GM23338 (cell line): Measurements from ENCODE around the gene ADSS1. TPM values are rescaled to one million over a fixed set of nuclear protein-coding genes. Genes with fewer than 3 reads are reported as not detected.

Experiments used
- ATAC-seq: fragments of 200-7000 bp; cut with Tn5 transposase; 3 replicates; pipeline ENCODE4 v1.9.1; 2020
- DNase-seq: peaks from one replicate; pipeline ENCODE4 v3.0.0-alpha.2; 2015; ENCODE audit warnings: low spot score
- H2AFZ ChIP-seq: fragments of 200-600 bp; sonication (generic); 2 replicates; pipeline ENCODE4 v1.8.0; 2016; ENCODE audit warnings: antibody characterized with exemption, mild to moderate bottlenecking, moderate library complexity
- H3F3A ChIP-seq: fragments of 200-600 bp; sonication (generic); replicated peaks from 2 replicates; pipeline ENCODE4 v1.8.0; 2017; ENCODE audit warnings: antibody characterized with exemption, mixed run types, low read depth
- H3K27ac ChIP-seq: fragments of 200-600 bp; sonication (generic); 2 replicates; pipeline ENCODE4 v1.6.1; 2016; ENCODE audit warnings: low read depth
- H3K27me3 ChIP-seq: fragments of 200-600 bp; sonication (generic); 2 replicates; pipeline ENCODE4 v1.8.0; 2016; ENCODE audit warnings: mild to moderate bottlenecking, mixed run types, moderate library complexity; ENCODE audit not compliant: insufficient read depth
- H3K36me3 ChIP-seq: fragments of 200-600 bp; sonication (generic); 2 replicates; pipeline ENCODE4 v1.8.0; 2016; ENCODE audit warnings: mild to moderate bottlenecking; ENCODE audit not compliant: insufficient read depth
- H3K4me1 ChIP-seq: fragments of 200-600 bp; sonication (generic); 2 replicates; pipeline ENCODE4 v1.8.0; 2016; ENCODE audit warnings: mild to moderate bottlenecking, moderate library complexity; ENCODE audit not compliant: insufficient read depth
- H3K4me2 ChIP-seq: fragments of 200-600 bp; sonication (generic); 2 replicates; pipeline ENCODE4 v1.7.1; 2017; ENCODE audit warnings: mixed run types
- H3K4me3 ChIP-seq: fragments of 200-600 bp; sonication (generic); 2 replicates; pipeline ENCODE4 v1.6.1; 2016; ENCODE audit warnings: mixed run types
- H3K79me2 ChIP-seq: fragments of 200-600 bp; sonication (generic); replicated peaks from 2 replicates; pipeline ENCODE4 v1.8.0; 2017; ENCODE audit warnings: mild to moderate bottlenecking; ENCODE audit not compliant: insufficient read depth
- H3K9me2 ChIP-seq: fragments of 200-600 bp; sonication (generic); 2 replicates; pipeline ENCODE4 v1.8.0; 2017; ENCODE audit not compliant: insufficient read depth
- H4K20me1 ChIP-seq: fragments of 200-600 bp; sonication (generic); replicated peaks from 2 replicates; pipeline ENCODE4 v1.8.0; 2017; ENCODE audit warnings: mild to moderate bottlenecking; ENCODE audit not compliant: insufficient read depth
- H3K27ac Mint-ChIP-seq: 2 replicates; pipeline ENCODE4 v1.8.0; 2020; ENCODE audit warnings: inconsistent platforms, mild to moderate bottlenecking, moderate library complexity, mixed read lengths
- H3K27me3 Mint-ChIP-seq: 3 replicates; pipeline ENCODE4 v1.8.0; 2022; ENCODE audit warnings: low read depth, mild to moderate bottlenecking, moderate library complexity, mixed read lengths, inconsistent platforms; ENCODE audit not compliant: insufficient read depth, poor library complexity
- H3K36me3 Mint-ChIP-seq: 3 replicates; pipeline ENCODE4 v1.8.0; 2021; ENCODE audit warnings: low read depth, mild to moderate bottlenecking, inconsistent platforms, moderate library complexity, mixed read lengths
- H3K4me1 Mint-ChIP-seq: 3 replicates; pipeline ENCODE4 v1.8.0; 2020; ENCODE audit warnings: mild to moderate bottlenecking, inconsistent platforms, mixed read lengths
- H3K4me3 Mint-ChIP-seq: 3 replicates; pipeline ENCODE4 v1.8.0; 2021; ENCODE audit warnings: moderate library complexity, mild to moderate bottlenecking, inconsistent platforms, mixed read lengths
- H3K9me3 Mint-ChIP-seq: 3 replicates; pipeline ENCODE4 v1.8.0; 2020; ENCODE audit warnings: moderate library complexity, mild to moderate bottlenecking, inconsistent platforms, mixed read lengths
- EZH2 ChIP-seq: fragments of 200-600 bp; sonication (generic); IDR thresholded peaks from one replicate; pipeline ENCODE4 v1.8.0; 2017; ENCODE audit warnings: antibody characterized with exemption, mild to moderate bottlenecking, low read depth; ENCODE audit not compliant: unreplicated experiment
- EZH2phosphoT487 ChIP-seq: fragments of 200-600 bp; sonication (generic); IDR thresholded peaks from one replicate; pipeline ENCODE4 v1.8.1; 2018; ENCODE audit warnings: antibody characterized with exemption; ENCODE audit not compliant: unreplicated experiment
- JUNB ChIP-seq: IDR thresholded peaks from one replicate; pipeline ENCODE4 v1.6.1; 2016; ENCODE audit warnings: antibody characterized with exemption; ENCODE audit not compliant: unreplicated experiment
- POLR2AphosphoS5 ChIP-seq: IDR thresholded peaks from 2 replicates; pipeline ENCODE4 v1.6.1; 2016; ENCODE audit warnings: antibody characterized with exemption, low read depth
- ZNF114 ChIP-seq: fragments of 250-450 bp; sonication (Bioruptor Pico); IDR thresholded peaks from 2 replicates; pipeline ENCODE4 v1.5.0; 2020; ENCODE audit warnings: mild to moderate bottlenecking, moderate library complexity
- polyA plus RNA-seq: library from polyadenylated mRNA; unstranded; fragments of >200 nt; fragmentation: Nextera tagmentation; extraction: Ambion mirVana; gene quantifications from 2 replicates; pipeline ENCODE4 v1.2.1, GENCODE V29; 2016
- total RNA-seq: library from RNA; depleted of rRNA; stranded (reverse); fragments of >200 nt; shearing (Covaris generic); gene quantifications from 2 replicates; pipeline ENCODE4 v1.2.3, GENCODE V29; 2014
- TF ChIP-seq, protein P1 (sequence below), 2 experiments: fragments of 200-600 bp in 1 of 2; sonication (generic) in 1 of 2; conservative IDR thresholded peaks; 2 replicates each; pipeline versions ENCODE4 v1.5.1 to v1.6.1; 2016 to 2017; ENCODE audit warnings: antibody characterized with exemption in 2 of 2, low read depth in 2 of 2, mild to moderate bottlenecking in 2 of 2, moderate library complexity in 1 of 2
- TF ChIP-seq, protein P2 (sequence below): fragments of 250-450 bp; sonication (Bioruptor Pico); IDR thresholded peaks from 2 replicates; pipeline ENCODE4 v1.5.0; 2020; ENCODE audit warnings: mild to moderate bottlenecking, moderate library complexity
- TF ChIP-seq, protein P3 (sequence below): IDR thresholded peaks from one replicate; pipeline ENCODE4 v1.6.1; 2018; ENCODE audit warnings: antibody characterized with exemption; ENCODE audit not compliant: unreplicated experiment

Gene ADSS1
- total and polyA plus RNA-seq, 2 experiments from 2014 or later: 9.5 to 11.6 TPM

DNA sequence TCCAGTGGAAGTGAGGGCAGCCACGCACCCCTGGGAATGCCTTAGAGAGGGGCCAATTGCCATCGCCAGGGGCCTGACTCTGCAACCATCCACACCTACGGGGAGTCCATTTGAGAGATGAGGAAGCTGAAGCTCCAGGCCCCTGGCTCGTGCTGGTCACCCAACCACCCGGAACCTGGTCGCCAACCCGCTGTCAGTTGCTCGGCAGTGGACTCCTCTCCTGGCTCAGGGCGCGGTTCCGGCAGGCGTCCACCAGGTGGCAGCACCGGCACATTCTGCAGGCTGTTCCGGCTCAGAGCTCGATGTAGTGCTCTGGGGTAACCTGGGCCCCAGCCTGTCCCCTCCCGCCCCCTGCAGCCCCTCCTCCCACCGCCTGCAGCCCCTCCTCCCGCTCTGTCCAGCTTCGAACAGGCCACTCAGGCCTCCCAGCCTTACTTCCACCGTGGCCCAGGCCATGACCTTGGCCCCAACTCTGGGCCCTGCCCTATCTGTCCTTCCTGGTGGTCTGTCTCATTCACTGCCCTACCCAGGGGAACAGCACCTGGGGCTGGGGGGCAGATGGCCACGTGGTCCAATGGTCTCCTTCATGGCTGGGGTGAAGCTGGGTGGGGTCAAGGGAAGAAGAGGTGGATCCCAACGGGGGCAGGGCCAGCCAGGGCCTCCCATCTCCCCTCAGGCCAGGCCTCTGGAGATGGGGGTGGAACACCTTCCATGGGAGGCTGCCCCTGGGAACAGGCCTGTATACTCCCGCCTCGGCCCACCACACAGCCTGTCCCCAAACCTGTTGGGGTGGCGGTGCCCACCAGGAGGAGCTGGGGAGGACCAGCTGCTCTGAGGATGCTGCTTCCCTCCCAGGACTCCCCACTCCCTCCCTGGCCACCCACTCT lies 44.7 kb downstream of the ADSS1 start:
- Histone ChIP-seq H3K36me3 (0 out of 2 replicates have a peak, but pooled peaks cover 5% of the 10 kb centered on the region), H3K4me1 (peaks cover 11% of the 10 kb centered on the region), H3F3A (peaks cover 9% of the 10 kb centered on the region; the same call in 1 of the 2 replicates), H3K27me3 (no peaks in the 10 kb centered on the region), H2AFZ (no peak overlapping the region), H3K4me2 (peak overlapping the region; percentile 72), H3K27ac (no peak overlapping the region), H3K4me3 (peak overlapping the region; percentile 41; the same call in 1 of the 2 replicates), H3K79me2 (no peaks in the 10 kb centered on the region), H4K20me1 (no peaks in the 10 kb centered on the region), H3K9me2 (no peaks in the 10 kb centered on the region; the same call in 1 of the 2 replicates)
- Mint-ChIP-seq H3K4me1 (peaks cover 17% of the 10 kb centered on the region), H3K4me3 (peak overlapping the region; percentile 43; the same call in 2 of the 3 replicates), H3K9me3 (peaks cover 12% of the 10 kb centered on the region), H3K36me3 (peaks cover 51% of the 10 kb centered on the region), H3K27me3 (peaks cover 3% of the 10 kb centered on the region), H3K27ac (peak overlapping the region; percentile 90)
- TF ChIP-seq ZNF114 (no peak), POLR2AphosphoS5 (peak; percentile 55), EZH2 (no peak), EZH2phosphoT487 (no peak), JUNB (no peak)
- TF ChIP-seq, protein P1, sequence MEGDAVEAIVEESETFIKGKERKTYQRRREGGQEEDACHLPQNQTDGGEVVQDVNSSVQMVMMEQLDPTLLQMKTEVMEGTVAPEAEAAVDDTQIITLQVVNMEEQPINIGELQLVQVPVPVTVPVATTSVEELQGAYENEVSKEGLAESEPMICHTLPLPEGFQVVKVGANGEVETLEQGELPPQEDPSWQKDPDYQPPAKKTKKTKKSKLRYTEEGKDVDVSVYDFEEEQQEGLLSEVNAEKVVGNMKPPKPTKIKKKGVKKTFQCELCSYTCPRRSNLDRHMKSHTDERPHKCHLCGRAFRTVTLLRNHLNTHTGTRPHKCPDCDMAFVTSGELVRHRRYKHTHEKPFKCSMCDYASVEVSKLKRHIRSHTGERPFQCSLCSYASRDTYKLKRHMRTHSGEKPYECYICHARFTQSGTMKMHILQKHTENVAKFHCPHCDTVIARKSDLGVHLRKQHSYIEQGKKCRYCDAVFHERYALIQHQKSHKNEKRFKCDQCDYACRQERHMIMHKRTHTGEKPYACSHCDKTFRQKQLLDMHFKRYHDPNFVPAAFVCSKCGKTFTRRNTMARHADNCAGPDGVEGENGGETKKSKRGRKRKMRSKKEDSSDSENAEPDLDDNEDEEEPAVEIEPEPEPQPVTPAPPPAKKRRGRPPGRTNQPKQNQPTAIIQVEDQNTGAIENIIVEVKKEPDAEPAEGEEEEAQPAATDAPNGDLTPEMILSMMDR (conservative IDR thresholded peaks at IDR 0.05; ENCODE audit: low read depth in 2 of 2): peak; percentile 56 to 94
- TF ChIP-seq, protein P2, sequence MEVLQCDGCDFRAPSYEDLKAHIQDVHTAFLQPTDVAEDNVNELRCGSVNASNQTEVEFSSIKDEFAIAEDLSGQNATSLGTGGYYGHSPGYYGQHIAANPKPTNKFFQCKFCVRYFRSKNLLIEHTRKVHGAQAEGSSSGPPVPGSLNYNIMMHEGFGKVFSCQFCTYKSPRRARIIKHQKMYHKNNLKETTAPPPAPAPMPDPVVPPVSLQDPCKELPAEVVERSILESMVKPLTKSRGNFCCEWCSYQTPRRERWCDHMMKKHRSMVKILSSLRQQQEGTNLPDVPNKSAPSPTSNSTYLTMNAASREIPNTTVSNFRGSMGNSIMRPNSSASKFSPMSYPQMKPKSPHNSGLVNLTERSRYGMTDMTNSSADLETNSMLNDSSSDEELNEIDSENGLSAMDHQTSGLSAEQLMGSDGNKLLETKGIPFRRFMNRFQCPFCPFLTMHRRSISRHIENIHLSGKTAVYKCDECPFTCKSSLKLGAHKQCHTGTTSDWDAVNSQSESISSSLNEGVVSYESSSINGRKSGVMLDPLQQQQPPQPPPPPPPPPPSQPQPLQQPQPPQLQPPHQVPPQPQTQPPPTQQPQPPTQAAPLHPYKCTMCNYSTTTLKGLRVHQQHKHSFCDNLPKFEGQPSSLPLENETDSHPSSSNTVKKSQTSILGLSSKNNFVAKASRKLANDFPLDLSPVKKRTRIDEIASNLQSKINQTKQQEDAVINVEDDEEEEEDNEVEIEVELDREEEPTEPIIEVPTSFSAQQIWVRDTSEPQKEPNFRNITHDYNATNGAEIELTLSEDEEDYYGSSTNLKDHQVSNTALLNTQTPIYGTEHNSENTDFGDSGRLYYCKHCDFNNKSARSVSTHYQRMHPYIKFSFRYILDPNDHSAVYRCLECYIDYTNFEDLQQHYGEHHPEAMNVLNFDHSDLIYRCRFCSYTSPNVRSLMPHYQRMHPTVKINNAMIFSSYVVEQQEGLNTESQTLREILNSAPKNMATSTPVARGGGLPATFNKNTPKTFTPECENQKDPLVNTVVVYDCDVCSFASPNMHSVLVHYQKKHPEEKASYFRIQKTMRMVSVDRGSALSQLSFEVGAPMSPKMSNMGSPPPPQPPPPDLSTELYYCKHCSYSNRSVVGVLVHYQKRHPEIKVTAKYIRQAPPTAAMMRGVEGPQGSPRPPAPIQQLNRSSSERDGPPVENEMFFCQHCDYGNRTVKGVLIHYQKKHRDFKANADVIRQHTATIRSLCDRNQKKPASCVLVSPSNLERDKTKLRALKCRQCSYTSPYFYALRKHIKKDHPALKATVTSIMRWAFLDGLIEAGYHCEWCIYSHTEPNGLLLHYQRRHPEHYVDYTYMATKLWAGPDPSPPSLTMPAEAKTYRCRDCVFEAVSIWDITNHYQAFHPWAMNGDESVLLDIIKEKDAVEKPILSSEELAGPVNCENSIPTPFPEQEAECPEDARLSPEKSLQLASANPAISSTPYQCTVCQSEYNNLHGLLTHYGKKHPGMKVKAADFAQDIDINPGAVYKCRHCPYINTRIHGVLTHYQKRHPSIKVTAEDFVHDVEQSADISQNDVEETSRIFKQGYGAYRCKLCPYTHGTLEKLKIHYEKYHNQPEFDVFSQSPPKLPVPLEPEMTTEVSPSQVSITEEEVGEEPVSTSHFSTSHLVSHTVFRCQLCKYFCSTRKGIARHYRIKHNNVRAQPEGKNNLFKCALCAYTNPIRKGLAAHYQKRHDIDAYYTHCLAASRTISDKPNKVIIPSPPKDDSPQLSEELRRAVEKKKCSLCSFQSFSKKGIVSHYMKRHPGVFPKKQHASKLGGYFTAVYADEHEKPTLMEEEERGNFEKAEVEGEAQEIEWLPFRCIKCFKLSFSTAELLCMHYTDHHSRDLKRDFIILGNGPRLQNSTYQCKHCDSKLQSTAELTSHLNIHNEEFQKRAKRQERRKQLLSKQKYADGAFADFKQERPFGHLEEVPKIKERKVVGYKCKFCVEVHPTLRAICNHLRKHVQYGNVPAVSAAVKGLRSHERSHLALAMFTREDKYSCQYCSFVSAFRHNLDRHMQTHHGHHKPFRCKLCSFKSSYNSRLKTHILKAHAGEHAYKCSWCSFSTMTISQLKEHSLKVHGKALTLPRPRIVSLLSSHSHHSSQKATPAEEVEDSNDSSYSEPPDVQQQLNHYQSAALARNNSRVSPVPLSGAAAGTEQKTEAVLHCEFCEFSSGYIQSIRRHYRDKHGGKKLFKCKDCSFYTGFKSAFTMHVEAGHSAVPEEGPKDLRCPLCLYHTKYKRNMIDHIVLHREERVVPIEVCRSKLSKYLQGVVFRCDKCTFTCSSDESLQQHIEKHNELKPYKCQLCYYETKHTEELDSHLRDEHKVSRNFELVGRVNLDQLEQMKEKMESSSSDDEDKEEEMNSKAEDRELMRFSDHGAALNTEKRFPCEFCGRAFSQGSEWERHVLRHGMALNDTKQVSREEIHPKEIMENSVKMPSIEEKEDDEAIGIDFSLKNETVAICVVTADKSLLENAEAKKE (CRISPR knock-in tag): no peak
- TF ChIP-seq, protein P3, sequence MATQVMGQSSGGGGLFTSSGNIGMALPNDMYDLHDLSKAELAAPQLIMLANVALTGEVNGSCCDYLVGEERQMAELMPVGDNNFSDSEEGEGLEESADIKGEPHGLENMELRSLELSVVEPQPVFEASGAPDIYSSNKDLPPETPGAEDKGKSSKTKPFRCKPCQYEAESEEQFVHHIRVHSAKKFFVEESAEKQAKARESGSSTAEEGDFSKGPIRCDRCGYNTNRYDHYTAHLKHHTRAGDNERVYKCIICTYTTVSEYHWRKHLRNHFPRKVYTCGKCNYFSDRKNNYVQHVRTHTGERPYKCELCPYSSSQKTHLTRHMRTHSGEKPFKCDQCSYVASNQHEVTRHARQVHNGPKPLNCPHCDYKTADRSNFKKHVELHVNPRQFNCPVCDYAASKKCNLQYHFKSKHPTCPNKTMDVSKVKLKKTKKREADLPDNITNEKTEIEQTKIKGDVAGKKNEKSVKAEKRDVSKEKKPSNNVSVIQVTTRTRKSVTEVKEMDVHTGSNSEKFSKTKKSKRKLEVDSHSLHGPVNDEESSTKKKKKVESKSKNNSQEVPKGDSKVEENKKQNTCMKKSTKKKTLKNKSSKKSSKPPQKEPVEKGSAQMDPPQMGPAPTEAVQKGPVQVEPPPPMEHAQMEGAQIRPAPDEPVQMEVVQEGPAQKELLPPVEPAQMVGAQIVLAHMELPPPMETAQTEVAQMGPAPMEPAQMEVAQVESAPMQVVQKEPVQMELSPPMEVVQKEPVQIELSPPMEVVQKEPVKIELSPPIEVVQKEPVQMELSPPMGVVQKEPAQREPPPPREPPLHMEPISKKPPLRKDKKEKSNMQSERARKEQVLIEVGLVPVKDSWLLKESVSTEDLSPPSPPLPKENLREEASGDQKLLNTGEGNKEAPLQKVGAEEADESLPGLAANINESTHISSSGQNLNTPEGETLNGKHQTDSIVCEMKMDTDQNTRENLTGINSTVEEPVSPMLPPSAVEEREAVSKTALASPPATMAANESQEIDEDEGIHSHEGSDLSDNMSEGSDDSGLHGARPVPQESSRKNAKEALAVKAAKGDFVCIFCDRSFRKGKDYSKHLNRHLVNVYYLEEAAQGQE: no peak
- ATAC-seq (peak; percentile 86), DNase-seq (peak; percentile 91)
